CD4-positive, alpha-beta T cell (primary cell): Measurements from ENCODE around the gene EML4. TPM values are rescaled to one million over a fixed set of nuclear protein-coding genes. Genes with fewer than 3 reads are reported as not detected.

ENCODE experiments used
- ATAC-seq: fragments of 200-7000 bp; cut with Tn5 transposase; one replicate; pipeline ENCODE4 v1.10.0; 2022; ENCODE audit warnings: mild to moderate bottlenecking; ENCODE audit not compliant: poor library complexity
- CTCF ChIA-PET: fragments of 350-600 bp; sonication (Branson Sonifier 250); formaldehyde crosslinking; loops from one replicate; lab custom pipeline; 2021; ENCODE audit warnings: antibody characterized with exemption, inconsistent platforms; lab: Charles Lee
- POLR2A ChIA-PET: fragments of 350-600 bp; sonication (Branson Sonifier 250); formaldehyde crosslinking; loops from one replicate; lab custom pipeline; 2021; ENCODE audit warnings: antibody characterized with exemption, inconsistent platforms; lab: Charles Lee
- DNase-seq, 14 experiments: peaks; one replicate each; pipeline ENCODE4 v3.0.0-alpha.2; 2013 to 2020; ENCODE audit warnings: mixed read lengths in 2 of 14
- H3K27ac ChIP-seq, 2 donors: one replicate each; pipeline versions ENCODE4 v1.5.1 to v1.7.0; 2013; ENCODE audit warnings: low read length in 2 of 2, low read depth in 1 of 2, mild to moderate bottlenecking in 1 of 2
- H3K27me3 ChIP-seq, 2 experiments: 1 replicate in 1 of 2; 2 replicates in 1 of 2; pipeline versions ENCODE4 v1.6.1 to v1.7.0; 2013; ENCODE audit warnings: low read length in 2 of 2, control low read depth in 1 of 2, mild to moderate bottlenecking in 1 of 2, moderate library complexity in 1 of 2; ENCODE audit not compliant: insufficient read depth in 2 of 2, control insufficient read depth in 1 of 2
- H3K36me3 ChIP-seq: one replicate; pipeline ENCODE4 v1.6.1; 2013; ENCODE audit warnings: low read length, control low read depth; ENCODE audit not compliant: insufficient read depth
- H3K4me1 ChIP-seq: one replicate; pipeline ENCODE4 v1.6.1; 2013; ENCODE audit warnings: low read length, control low read depth; ENCODE audit not compliant: insufficient read depth
- H3K4me3 ChIP-seq: one replicate; pipeline ENCODE4 v1.5.1; 2013; ENCODE audit warnings: mild to moderate bottlenecking, low read length, moderate library complexity
- H3K9me3 ChIP-seq, 2 experiments: 1 replicate in 1 of 2; 2 replicates in 1 of 2; pipeline versions ENCODE4 v1.6.1 to v1.7.0; 2013; ENCODE audit warnings: low read length in 2 of 2, mild to moderate bottlenecking in 2 of 2, control low read depth in 1 of 2, moderate library complexity in 1 of 2; ENCODE audit not compliant: control insufficient read depth in 1 of 2, insufficient read depth in 1 of 2
- H3K27ac Mint-ChIP-seq: one replicate; pipeline ENCODE4 v1.8.0; 2020; ENCODE audit warnings: mixed read lengths
- H3K27me3 Mint-ChIP-seq: one replicate; pipeline ENCODE4 v1.8.0; 2021; ENCODE audit warnings: mixed read lengths
- H3K36me3 Mint-ChIP-seq: one replicate; pipeline ENCODE4 v1.8.0; 2021; ENCODE audit warnings: low read depth, mixed read lengths
- H3K4me1 Mint-ChIP-seq: one replicate; pipeline ENCODE4 v1.8.0; 2021; ENCODE audit warnings: low read depth, mixed read lengths
- H3K4me3 Mint-ChIP-seq: one replicate; pipeline ENCODE4 v1.8.0; 2020; ENCODE audit warnings: mild to moderate bottlenecking, mixed read lengths
- H3K9me3 Mint-ChIP-seq: one replicate; pipeline ENCODE4 v1.8.0; 2020; ENCODE audit warnings: mixed read lengths
- intact Hi-C, 2 experiments: fragments of 100-400 bp; cut with DNase I in 1 of 2; cut with micrococcal nuclease in 1 of 2; formaldehyde crosslinking; loops; one replicate each; pipeline versions ENCODE4 v1.15.1 to v1.9.0; 2023 to 2025; cut with DNase I, micrococcal nuclease
- total RNA-seq, 174 experiments: library from RNA in 2 of 174; stranded (reverse) in 2 of 174; gene quantifications; one replicate each; pipeline ENCODE4 v1.2.3 and lab custom pipeline; 2021 to 2026
- TF ChIP-seq, protein P1 (sequence below): fragments of 200-600 bp; IDR thresholded peaks from one replicate; pipeline ENCODE4 v1.8.0; 2022; ENCODE audit warnings: antibody characterized with exemption, mild to moderate bottlenecking

EML4 gene
- total RNA-seq, 2 experiments from 2014 or later = 219 to 228 TPM

DNA sequence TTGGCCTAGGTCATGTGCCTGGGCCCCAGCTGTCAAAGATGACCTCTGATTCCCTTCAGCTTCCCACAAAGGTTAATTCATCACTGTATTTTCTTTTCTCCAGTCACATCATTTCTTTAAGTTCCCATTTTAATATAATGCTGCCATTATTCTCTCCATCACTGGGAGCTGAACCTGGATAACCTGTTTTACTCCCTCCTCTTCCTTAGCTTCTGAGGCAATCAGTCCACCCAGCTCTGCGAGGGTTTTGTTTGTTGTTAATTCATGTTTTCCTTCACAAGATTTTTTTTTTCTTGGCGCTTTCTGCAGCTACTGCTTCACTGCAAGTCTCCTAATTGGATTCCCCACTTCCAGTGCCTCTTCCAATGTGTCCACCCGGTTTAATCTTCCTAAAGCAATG is 5.1 kb upstream of the EML4 start:
- intact Hi-C loops = no loop called here
- TF ChIP-seq, protein P1, sequence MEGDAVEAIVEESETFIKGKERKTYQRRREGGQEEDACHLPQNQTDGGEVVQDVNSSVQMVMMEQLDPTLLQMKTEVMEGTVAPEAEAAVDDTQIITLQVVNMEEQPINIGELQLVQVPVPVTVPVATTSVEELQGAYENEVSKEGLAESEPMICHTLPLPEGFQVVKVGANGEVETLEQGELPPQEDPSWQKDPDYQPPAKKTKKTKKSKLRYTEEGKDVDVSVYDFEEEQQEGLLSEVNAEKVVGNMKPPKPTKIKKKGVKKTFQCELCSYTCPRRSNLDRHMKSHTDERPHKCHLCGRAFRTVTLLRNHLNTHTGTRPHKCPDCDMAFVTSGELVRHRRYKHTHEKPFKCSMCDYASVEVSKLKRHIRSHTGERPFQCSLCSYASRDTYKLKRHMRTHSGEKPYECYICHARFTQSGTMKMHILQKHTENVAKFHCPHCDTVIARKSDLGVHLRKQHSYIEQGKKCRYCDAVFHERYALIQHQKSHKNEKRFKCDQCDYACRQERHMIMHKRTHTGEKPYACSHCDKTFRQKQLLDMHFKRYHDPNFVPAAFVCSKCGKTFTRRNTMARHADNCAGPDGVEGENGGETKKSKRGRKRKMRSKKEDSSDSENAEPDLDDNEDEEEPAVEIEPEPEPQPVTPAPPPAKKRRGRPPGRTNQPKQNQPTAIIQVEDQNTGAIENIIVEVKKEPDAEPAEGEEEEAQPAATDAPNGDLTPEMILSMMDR = no peak
- H3K27me3 Mint-ChIP-seq = no peaks in the 10 kb centered on the region
- DNase-seq (no peak), ATAC-seq (no peak)
- Histone ChIP-seq H3K27me3 (no peaks in the 10 kb centered on the region), H3K27ac (no peak overlapping the region), H3K4me1 (peaks cover 5% of the 10 kb centered on the region), H3K36me3 (no peaks in the 10 kb centered on the region), H3K4me3 (no peak overlapping the region), H3K9me3 (peaks cover 0 to 5% of the 10 kb centered on the region in 2 experiments)
- H3K9me3 Mint-ChIP-seq = no peaks in the 10 kb centered on the region
- H3K27ac Mint-ChIP-seq = no peak overlapping the region
- peaks cover 9% of the 10 kb centered on the region for H3K4me1 Mint-ChIP-seq
- ChIA-PET CTCF (no interaction called here), POLR2A (interaction anchor here (1.3 to 1.4 kb wide), 2 partner anchors 16 to 23 kb away, joined by 3 to 4 read pairs; no protein-coding TSS in a partner anchor)
- no peak overlapping the region for H3K4me3 Mint-ChIP-seq
- H3K36me3 Mint-ChIP-seq = no peaks in the 10 kb centered on the region

DNA sequence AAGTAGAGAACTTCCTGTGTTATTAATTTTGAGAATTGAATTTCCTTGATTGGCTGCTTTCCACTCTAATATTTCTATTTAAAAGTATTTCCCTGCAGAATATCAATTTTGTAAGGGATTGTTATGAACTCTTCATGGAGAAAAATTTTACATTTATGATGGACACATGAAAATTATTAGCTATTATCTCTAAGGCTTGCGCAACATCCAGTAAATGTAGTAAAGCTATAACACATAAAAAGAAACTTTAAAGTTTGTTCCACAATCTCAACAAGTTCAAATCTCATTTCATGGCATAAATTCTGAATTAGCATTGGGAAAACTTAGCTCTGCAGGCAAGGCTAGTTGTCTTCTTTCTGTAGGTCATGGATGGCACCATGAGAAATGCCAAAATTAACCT is 4.2 kb upstream of the EML4 start:
- Mint-ChIP-seq H3K9me3 (no peaks in the 10 kb centered on the region), H3K4me3 (no peak overlapping the region), H3K27ac (no peak overlapping the region), H3K27me3 (no peaks in the 10 kb centered on the region), H3K36me3 (no peaks in the 10 kb centered on the region), H3K4me1 (peaks cover 9% of the 10 kb centered on the region)
- H3K27me3 ChIP-seq = no peaks in the 10 kb centered on the region
- peaks cover 0 to 5% of the 10 kb centered on the region in 2 experiments for H3K9me3 ChIP-seq
- ChIA-PET CTCF (no interaction called here), POLR2A (interaction anchor here (11.5 kb wide), 1 partner anchor 64 kb away, joined by 230 read pairs; no protein-coding TSS in a partner anchor)
- no peaks in the 10 kb centered on the region for H3K36me3 ChIP-seq
- peaks cover 6% of the 10 kb centered on the region for H3K4me1 ChIP-seq
- intact Hi-C loops = loop anchor here in 1 of 2 experiments (5.0 kb wide), 2 partner anchors 33 to 197 kb away; partner anchors contain the start of gene COX7A2L
- H3K27ac ChIP-seq = no peak overlapping the region
- DNase-seq (no peak), ATAC-seq (no peak)
- TF ChIP-seq, protein P1 = no peak
- H3K4me3 ChIP-seq = no peak overlapping the region

DNA sequence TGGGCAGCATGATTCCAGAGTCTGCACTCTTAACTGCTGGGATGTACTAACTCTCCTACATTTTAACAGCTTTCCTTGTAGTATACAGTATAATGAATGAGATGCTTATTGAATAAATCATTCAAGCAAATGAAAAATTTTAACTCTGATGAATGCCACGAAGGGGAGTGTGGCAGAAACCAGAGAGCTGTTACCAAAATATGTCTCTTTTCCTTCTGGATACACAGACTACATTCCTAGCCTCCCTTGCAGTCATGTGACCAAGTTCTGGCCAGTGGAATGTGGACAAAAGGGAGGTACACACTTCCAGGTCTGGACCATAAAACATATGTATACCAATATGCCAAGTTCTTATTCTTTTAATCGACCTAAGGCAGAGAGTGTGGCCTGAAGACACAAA is 1.7 kb upstream of the EML4 start:
- ChIA-PET POLR2A (interaction anchor here (0.5 to 11.5 kb wide), 5 partner anchors 8 to 66 kb away, joined by 3 to 230 read pairs (median 6); no protein-coding TSS in a partner anchor), CTCF (interaction anchor here (0.5 to 1.5 kb wide), 3 partner anchors 40 to 73 kb away, joined by 3 to 4 read pairs (median 4); no protein-coding TSS in a partner anchor)
- Histone ChIP-seq H3K27me3 (no peaks in the 10 kb centered on the region), H3K27ac (peak overlapping the region in 1 of 2 donors; percentile 9), H3K36me3 (no peaks in the 10 kb centered on the region), H3K9me3 (peaks cover 0 to 5% of the 10 kb centered on the region in 2 experiments), H3K4me1 (peaks cover 8% of the 10 kb centered on the region), H3K4me3 (no peak overlapping the region)
- Mint-ChIP-seq H3K4me1 (peaks cover 9% of the 10 kb centered on the region), H3K36me3 (no peaks in the 10 kb centered on the region), H3K27me3 (no peaks in the 10 kb centered on the region), H3K9me3 (no peaks in the 10 kb centered on the region), H3K27ac (no peak overlapping the region), H3K4me3 (peak overlapping the region; percentile 76)
- TF ChIP-seq, protein P1 = no peak
- intact Hi-C loops = loop anchor here in 1 of 2 experiments (5.0 kb wide), 2 partner anchors 35 to 195 kb away; partner anchors contain the start of gene COX7A2L
- DNase-seq (no peak), ATAC-seq (no peak)
